HFF-Myc (cell line): ENCODE results near the gene LETM1.

Source experiments
- DNase-seq: peaks from one replicate; pipeline ENCODE4 v3.0.0-alpha.2; 2011; ENCODE audit warnings: low read depth; ENCODE audit errors: extremely low read depth
- H3K4me3 ChIP-seq: replicated peaks from 2 replicates; pipeline ENCODE4 v1.5.1; 2011; ENCODE audit warnings: low read depth, mild to moderate bottlenecking, control low read depth, low read length
- CTCF ChIP-seq: IDR thresholded peaks from 2 replicates; pipeline ENCODE4 v1.5.1; 2012; ENCODE audit warnings: mild to moderate bottlenecking, low read depth, low read length, control low read depth; ENCODE audit errors: missing control alignments

LETM1 gene

GRCh38 chr4:1809754-1810502, 46.0 kb downstream of the LETM1 start:
- H3K4me3 ChIP-seq, result no peak overlapping the region
- peak; percentile 91 for TF ChIP-seq CTCF
- DNase-seq, result peak; percentile 25

- DNase-seq, result no peak
- TF ChIP-seq CTCF, result no peak
- no peak overlapping the region for H3K4me3 ChIP-seq
Observed at GRCh38 chr4:1808851-1809753, 46.9 kb downstream of the LETM1 start.

- no peak for DNase-seq
- no peak for TF ChIP-seq CTCF
- H3K4me3 ChIP-seq, result no peak overlapping the region
Observed at GRCh38 chr4:1808396-1808795, 47.6 kb downstream of the LETM1 start.

GRCh38 chr4:1807332-1807777, 48.6 kb downstream of the LETM1 start:
- DNase-seq, result no peak
- H3K4me3 ChIP-seq, result no peak overlapping the region
- no peak for TF ChIP-seq CTCF

GRCh38 chr4:1806596-1807331, 49.2 kb downstream of the LETM1 start:
- H3K4me3 ChIP-seq, result no peak overlapping the region

GRCh38 chr4:1806223-1806564, 49.8 kb downstream of the LETM1 start:
- no peak for DNase-seq
- H3K4me3 ChIP-seq, result no peak overlapping the region
- no peak for TF ChIP-seq CTCF

More at GRCh38 chr4:1806596-1807331, 49.2 kb downstream of the LETM1 start:
- no peak for TF ChIP-seq CTCF
- no peak for DNase-seq
